GM23338 (cell line): ENCODE measurements around the gene SLC52A3.

Experiments used
- CREB1 ChIP-seq: fragments of 250-450 bp; sonication (Bioruptor Pico); IDR thresholded peaks from 2 replicates; pipeline ENCODE4 v1.5.0; 2020; ENCODE audit warnings: low read depth, mild to moderate bottlenecking, moderate library complexity
- CTCF ChIP-seq, 2 experiments: fragments of 200-600 bp in 1 of 2; sonication (generic) in 1 of 2; conservative IDR thresholded peaks; 2 replicates each; pipeline versions ENCODE4 v1.5.1 to v1.6.1; 2016 to 2017; ENCODE audit warnings: antibody characterized with exemption in 2 of 2, low read depth in 2 of 2, mild to moderate bottlenecking in 2 of 2, moderate library complexity in 1 of 2
- ETS1 ChIP-seq: IDR thresholded peaks from 2 replicates; pipeline ENCODE4 v1.6.1; 2016; ENCODE audit warnings: antibody characterized with exemption
- EZH2 ChIP-seq: fragments of 200-600 bp; sonication (generic); IDR thresholded peaks from one replicate; pipeline ENCODE4 v1.8.0; 2017; ENCODE audit warnings: antibody characterized with exemption, mild to moderate bottlenecking, low read depth; ENCODE audit not compliant: unreplicated experiment
- EZH2phosphoT487 ChIP-seq: fragments of 200-600 bp; sonication (generic); IDR thresholded peaks from one replicate; pipeline ENCODE4 v1.8.1; 2018; ENCODE audit warnings: antibody characterized with exemption; ENCODE audit not compliant: unreplicated experiment
- POLR2AphosphoS5 ChIP-seq: IDR thresholded peaks from 2 replicates; pipeline ENCODE4 v1.6.1; 2016; ENCODE audit warnings: antibody characterized with exemption, low read depth
- REST ChIP-seq: IDR thresholded peaks from one replicate; pipeline ENCODE4 v1.6.1; 2018; ENCODE audit warnings: antibody characterized with exemption; ENCODE audit not compliant: unreplicated experiment
- ZNF114 ChIP-seq: fragments of 250-450 bp; sonication (Bioruptor Pico); IDR thresholded peaks from 2 replicates; pipeline ENCODE4 v1.5.0; 2020; ENCODE audit warnings: mild to moderate bottlenecking, moderate library complexity

DNA sequence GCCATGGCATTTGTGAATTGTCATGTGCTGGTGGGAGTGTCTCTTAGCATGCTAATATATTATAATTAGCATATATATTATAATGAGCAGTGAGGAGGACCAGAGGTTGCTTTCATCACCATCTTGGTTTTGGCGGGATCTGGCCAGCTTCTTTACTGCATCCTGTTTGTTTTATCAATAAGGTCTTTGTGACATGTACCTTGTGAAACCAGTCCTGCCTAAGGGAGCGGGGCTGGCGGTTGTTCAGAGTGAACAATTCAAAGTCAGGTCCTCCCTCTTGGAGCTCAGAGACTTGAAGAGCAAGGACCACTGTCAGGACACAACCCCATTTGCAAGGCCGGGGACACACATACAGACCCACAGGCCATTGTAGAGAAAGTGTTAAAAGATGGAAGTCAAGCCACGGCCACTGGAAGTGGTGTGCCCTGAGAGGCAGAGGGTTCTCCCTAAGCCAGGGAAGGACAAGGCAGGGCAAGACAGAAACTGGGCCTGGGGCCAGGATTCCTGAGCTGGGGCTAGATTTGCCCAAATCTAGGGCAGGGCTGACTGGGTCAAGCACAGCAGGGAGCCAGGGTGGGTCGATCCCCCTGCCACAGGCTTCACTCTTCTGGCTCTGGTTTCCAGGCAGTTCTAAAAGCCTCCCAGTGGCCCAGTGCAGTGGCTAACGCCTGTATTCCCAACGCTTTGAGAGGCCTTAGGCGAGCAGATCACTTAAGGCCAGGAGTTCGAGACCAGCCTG is 14.2 kb downstream of the SLC52A3 start:
- no peak for TF ChIP-seq REST
- no peak for TF ChIP-seq CTCF (conservative IDR thresholded peaks at IDR 0.05; ENCODE audit: low read depth in 2 of 2)
- TF ChIP-seq EZH2 = no peak
- TF ChIP-seq POLR2AphosphoS5 = no peak
- TF ChIP-seq EZH2phosphoT487 = no peak
- no peak for TF ChIP-seq ZNF114
- TF ChIP-seq ETS1 = no peak
- TF ChIP-seq CREB1 (CRISPR knock-in tag) = no peak
